GM12891 (cell line): ENCODE results near the gene SCD5.

ENCODE experiments used
- PAX5 ChIP-seq: IDR thresholded peaks from 2 replicates; pipeline ENCODE4 v1.6.1; 2011; ENCODE audit warnings: low read length, moderate library complexity, mild to moderate bottlenecking; ENCODE audit not compliant: insufficient read depth, severe bottlenecking
- POLR2A ChIP-seq: IDR thresholded peaks from 2 replicates; pipeline ENCODE4 v1.6.1; 2011; ENCODE audit warnings: low read depth, low read length, control low read depth
- POLR2AphosphoS5 ChIP-seq: IDR thresholded peaks from 2 replicates; pipeline ENCODE4 v1.6.1; 2011; ENCODE audit warnings: low read depth, low read length, control low read depth
- POU2F2 ChIP-seq: IDR thresholded peaks from 2 replicates; pipeline ENCODE4 v1.6.1; 2011; ENCODE audit warnings: low read depth, mild to moderate bottlenecking, control low read depth, low read length, moderate library complexity
- SPI1 ChIP-seq: IDR thresholded peaks from 2 replicates; pipeline ENCODE4 v1.6.1; 2011; ENCODE audit warnings: low read depth, low read length, control low read depth
- TAF1 ChIP-seq: IDR thresholded peaks from 2 replicates; pipeline ENCODE4 v1.6.1; 2011; ENCODE audit warnings: low read depth, low read length, control low read depth

- TF ChIP-seq POLR2A (no peak), POLR2AphosphoS5 (no peak), TAF1 (no peak), SPI1 (no peak), POU2F2 (no peak), PAX5 (no peak)
Observed at GRCh38 chr4:82648356-82648755, 150.2 kb downstream of the SCD5 start.
